DMS53 treated with DMSO at 0.1 percent for 48 hours (cell line): ENCODE results near the gene TXNRD1.
"Not testable (repeated sequence)": the region's sequence is repeated elsewhere in the genome, so short reads cannot be mapped to it uniquely, and the experiment has no call there.

Experiments
- DNase-seq: peaks from one replicate; lab custom pipeline; 2025; ENCODE audit not compliant: unreplicated experiment; lab: John Stamatoyannopoulos, UW

The TXNRD1 gene

DNA sequence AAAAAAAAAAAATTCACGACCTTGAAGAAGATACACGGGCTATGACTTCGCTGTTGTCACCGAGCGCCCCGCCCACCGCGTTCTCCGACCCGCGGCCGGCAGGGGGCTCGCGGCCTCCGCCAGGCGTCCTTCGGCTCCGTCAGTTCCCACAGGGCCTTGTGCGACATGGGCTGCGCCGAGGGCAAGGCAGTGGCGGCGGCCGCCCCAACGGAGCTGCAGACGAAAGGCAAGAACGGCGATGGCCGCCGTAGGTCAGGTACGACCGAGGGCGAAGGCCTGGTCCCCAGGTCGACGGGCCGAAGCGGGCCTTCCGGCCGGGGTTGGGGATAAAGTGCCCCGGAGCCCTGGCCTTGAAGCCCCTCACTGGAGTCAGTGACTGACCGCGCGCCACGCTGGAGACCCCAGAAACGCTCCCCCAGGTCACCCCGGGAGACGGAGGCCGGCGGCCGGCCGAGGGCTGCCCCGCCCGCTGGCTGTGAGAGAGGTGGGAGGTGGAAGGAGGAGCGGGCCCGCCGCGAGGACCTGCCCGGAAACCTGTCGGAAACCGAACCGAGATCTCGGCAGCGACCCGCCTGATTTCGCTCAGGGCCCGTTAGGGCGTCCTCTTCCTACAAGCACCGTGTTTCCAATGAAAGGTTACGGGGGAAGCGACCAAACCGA lies at the start of gene TXNRD1:
TXNRD1 (plus strand) TSS at position 142 of the 660 bp plus-strand sequence; CDS start at position 166, 24 bp downstream.
- peak; percentile 89 for DNase-seq

- DNase-seq, result no peak
Measured at GRCh38 chr12:104165801-104166200, 49.8 kb upstream of the TXNRD1 start.

- DNase-seq, result no peak
Measured at GRCh38 chr12:104166465-104166864, 49.1 kb upstream of the TXNRD1 start.

- DNase-seq, result no peak
Measured at GRCh38 chr12:104167519-104168458, 47.8 kb upstream of the TXNRD1 start.

DNA sequence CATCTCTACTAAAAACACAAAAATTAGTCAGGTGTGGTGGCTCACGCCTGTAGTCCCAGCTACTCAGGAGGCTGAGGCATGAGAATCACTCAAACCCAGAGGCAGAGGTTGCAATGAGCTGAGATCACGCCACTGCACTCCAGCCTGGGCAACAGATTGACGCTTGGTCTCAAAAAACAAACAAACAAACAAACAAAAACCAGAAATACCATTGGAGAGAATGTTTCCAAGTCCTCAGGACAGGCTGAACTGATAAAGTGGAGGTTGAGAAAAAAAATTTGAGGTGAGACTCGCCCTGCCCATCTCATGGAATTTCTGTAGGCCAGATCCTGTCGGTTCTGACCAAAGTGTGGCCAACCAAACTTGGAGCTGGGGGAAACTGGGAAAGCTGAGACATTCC lies 47.0 kb upstream of the TXNRD1 start:
- no peak for DNase-seq

DNA sequence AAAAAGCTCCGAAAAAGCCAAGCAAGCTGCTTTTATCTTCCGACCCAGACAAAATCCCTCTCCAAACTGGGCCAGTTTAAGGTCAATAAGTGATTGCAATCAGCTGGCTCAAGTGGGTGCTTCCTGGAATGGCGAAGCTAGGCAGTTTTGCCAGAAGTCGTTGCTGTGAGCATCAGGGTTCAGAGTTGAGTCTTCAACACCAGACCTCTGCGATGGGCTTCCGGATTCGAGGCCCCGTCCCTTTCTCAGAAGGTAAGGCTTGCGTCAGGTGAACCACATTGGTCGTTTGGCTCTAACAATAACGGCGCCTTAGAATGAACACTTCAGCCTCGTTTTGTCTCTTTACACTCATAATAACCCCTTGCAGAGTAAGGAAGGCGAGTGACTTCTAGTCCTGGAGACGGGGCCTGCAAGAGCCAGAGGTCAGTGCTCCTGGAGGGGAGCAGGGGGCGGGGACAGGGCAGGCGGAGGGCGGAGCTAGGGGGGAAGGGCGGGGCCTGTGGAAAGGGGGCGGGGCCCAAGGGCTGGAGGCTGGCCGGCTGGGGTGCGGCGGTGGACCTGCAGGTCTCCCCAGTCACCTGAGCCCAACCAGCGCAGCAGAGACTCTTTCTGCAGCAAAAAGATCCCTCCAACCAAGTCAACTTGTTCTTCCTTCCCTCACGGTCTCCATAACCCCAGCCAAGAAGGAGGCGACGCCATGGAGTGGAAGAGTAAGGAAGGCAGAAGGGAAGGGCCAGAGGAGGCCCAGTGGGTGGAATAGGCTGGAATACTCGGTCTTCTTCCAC lies 43.6 kb upstream of the TXNRD1 start:
- peak; percentile 73 for DNase-seq

GRCh38 chr12:104172570-104172947 lies 43.0 kb upstream of the TXNRD1 start:
- DNase-seq, result no peak

- DNase-seq, result not testable (repeated sequence)
Measured at GRCh38 chr12:104173804-104174203, 41.8 kb upstream of the TXNRD1 start.

GRCh38 chr12:104175726-104176247 lies 39.8 kb upstream of the TXNRD1 start:
- DNase-seq, result no peak

GRCh38 chr12:104177336-104177662 lies 38.3 kb upstream of the TXNRD1 start:
- no peak for DNase-seq

- DNase-seq, result no peak
Measured at GRCh38 chr12:104177663-104178501, 37.7 kb upstream of the TXNRD1 start.

GRCh38 chr12:104180374-104180773 lies 35.2 kb upstream of the TXNRD1 start:
- DNase-seq, result no peak

GRCh38 chr12:104181313-104181712 lies 34.3 kb upstream of the TXNRD1 start:
- DNase-seq, result no peak

GRCh38 chr12:104182144-104182543 lies 33.4 kb upstream of the TXNRD1 start:
- no peak for DNase-seq

DNA sequence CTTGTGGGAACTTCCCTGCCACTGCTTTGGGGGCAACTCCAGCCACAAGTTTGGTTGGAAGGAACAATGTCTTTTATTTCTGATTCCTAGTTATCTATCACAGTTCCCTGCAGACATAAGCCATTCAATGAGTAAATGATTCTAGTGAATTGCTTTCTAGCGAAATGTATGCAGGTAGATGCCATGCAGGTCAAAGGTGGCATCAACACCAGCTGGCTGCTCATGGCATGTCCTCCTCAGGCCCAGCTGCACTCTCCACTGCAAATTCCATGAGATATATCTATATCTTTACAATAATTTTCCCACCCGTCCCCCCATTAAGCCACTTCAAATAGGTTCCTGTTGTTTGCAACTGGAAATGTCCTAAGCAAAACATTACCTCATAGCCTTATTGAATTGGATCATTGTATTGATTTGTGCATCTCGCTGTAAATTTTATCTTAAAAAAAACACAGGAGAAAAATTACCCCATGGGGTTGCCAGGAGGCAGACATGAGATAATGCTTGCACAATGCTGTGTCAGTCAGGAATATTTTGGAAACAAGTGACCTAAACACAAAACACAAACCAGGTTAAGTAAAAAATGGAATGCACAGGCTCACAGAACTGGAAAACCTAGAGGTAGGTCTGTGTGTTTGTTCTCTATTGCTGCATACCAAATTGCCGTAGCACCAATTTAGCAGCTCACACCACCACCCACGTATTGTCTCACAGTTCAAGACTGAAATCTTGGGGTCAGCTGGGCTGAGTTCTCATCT lies 32.8 kb upstream of the TXNRD1 start:
- DNase-seq, result no peak

DNA sequence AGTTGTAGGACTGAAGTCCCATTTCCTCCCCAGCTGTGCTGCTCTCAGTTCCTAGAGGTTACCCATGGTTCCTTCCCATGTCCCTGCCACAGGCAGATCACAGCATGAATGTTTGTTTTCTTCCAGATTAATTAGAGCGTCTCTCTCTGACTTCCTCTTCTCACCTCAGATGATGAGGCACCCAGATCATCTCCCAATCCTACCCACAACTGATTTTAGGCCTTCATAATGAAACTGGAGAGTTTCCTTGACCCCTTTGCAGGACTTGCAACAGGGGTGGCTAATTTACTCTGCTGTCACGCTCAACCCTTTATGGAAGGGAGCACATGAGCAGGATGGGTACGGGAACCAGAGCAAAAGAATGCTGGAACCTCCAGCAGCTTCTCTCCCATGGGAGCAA lies 32.1 kb upstream of the TXNRD1 start:
- DNase-seq, result no peak

DNA sequence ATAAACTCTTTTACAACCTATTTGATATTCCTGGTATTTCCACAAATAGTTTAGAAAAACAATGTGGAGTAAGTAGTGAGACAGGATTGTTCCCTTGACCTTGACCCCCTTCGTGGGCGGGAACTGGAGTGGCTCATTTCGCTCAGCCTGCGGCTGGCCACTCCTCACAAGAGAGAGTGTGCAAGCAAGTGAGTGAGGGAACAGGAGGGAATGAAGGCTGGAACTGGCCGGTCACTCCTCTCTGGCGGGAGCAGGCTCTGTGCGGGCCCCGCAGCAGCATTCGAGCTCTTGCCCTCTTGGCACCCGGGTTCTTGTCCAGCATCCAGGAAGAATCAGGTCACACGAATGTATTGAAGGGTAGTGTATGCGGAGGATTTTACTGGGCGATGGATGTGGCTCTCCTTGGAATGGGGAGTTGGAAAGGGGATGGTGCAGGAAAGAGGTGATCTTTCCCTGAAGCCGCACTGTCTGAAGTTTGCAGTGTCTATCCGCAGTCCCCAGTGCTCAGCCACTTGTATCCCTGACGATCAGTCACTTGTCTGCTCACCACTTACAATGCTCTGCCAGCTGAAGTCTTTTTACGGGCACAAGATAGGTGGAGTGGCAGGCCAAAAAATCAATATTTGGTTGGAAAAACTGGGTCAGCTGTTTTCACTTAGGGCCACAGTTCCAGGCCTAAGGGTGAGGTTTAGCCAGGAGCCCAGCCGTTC lies 28.0 kb upstream of the TXNRD1 start:
- no peak for DNase-seq

GRCh38 chr12:104188534-104188933 lies 27.0 kb upstream of the TXNRD1 start:
- no peak for DNase-seq

DNA sequence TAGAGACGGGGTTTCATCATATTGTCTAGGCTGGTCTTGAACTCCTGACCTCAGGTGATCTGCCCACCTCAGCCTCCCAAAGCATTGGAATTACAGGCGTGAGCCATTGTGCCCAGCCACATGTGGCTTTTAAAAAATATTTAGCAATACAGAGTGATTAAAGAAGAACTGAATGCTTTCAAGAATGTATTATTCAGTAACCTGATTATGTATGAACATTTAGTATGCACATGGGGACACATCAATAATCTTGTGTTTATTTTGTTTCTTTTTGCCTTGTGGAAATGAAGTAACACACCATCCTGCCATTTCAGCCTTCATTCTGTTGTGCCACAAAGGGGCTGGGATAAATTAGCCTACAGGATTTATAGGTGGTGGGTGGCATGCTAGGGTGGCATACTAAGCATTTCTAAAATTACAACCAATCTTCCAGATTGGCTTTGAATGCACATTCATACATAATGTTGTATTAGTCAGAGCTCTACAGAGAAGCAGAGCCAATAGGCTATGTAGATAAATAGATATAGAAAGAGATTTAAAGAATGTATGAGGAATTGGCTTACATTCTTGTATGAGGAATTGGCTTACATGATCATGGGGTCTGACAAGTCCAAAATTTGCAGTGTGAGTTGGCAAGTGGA lies 25.5 kb upstream of the TXNRD1 start:
- no peak for DNase-seq
